ENCODE measurements around the gene SOX6. TPM values are rescaled to one million over a fixed set of nuclear protein-coding genes. Genes with fewer than 3 reads are reported as not detected.

Gene SOX6
- polyA plus RNA-seq, 1 donor (not counting 4 experiments of a cell fraction or from before 2014, with no cell fraction given): 6.0 TPM

- DNase-seq (ENCODE audit: low read depth, low spot score): no peak
- H3K9ac ChIP-seq (ENCODE audit: control insufficient read depth, extremely low read depth, insufficient read depth, low read length): no peak overlapping the region
- no peak for TF ChIP-seq CTCF (optimal IDR thresholded peaks at IDR 0.05 in 1 of 3, IDR thresholded peaks at IDR 0.05 in 1 of 3, conservative IDR thresholded peaks at IDR 0.05 in 1 of 3; ENCODE audit: extremely low read depth in 1 of 3, insufficient read depth in 2 of 3, low read length in 3 of 3)
- TF ChIP-seq EZH2 (IDR thresholded peaks at IDR 0.05; ENCODE audit: low read length): no peak
Observed at GRCh38 chr11:16032974-16033373, 323.4 kb downstream of the SOX6 start.

GRCh38 chr11:16031210-16031609 is 325.1 kb downstream of the SOX6 start:
- H3K9me1 ChIP-seq (ENCODE audit: control insufficient read depth, extremely low read depth, insufficient read depth, low read length): no peaks in the 10 kb centered on the region
- DNase-seq (ENCODE audit: low read depth, low spot score) (no peak), FAIRE-seq (no peak)
- no peak overlapping the region for H3K4me2 ChIP-seq (ENCODE audit: control insufficient read depth, extremely low read depth, insufficient read depth, low read depth, low read length)
- H4K20me1 ChIP-seq (ENCODE audit: control insufficient read depth, extremely low read depth, insufficient read depth, low read length): no peaks in the 10 kb centered on the region
- H3K36me3 ChIP-seq (ENCODE audit: control insufficient read depth in 2 of 2, extremely low read depth in 1 of 2, insufficient read depth in 2 of 2, low read length in 2 of 2): no peaks in the 10 kb centered on the region
- H3K79me2 ChIP-seq (ENCODE audit: control insufficient read depth, insufficient read depth, low read length): no peaks in the 10 kb centered on the region
- TF ChIP-seq EZH2 (IDR thresholded peaks at IDR 0.05; ENCODE audit: low read length): no peak
- no peak for TF ChIP-seq CTCF (optimal IDR thresholded peaks at IDR 0.05 in 1 of 3, IDR thresholded peaks at IDR 0.05 in 1 of 3, conservative IDR thresholded peaks at IDR 0.05 in 1 of 3; ENCODE audit: extremely low read depth in 1 of 3, insufficient read depth in 2 of 3, low read length in 3 of 3)
- H3K9me3 ChIP-seq (ENCODE audit: control insufficient read depth, low read depth, low read length): no peaks in the 10 kb centered on the region
- H3K27ac ChIP-seq (ENCODE audit: control insufficient read depth, insufficient read depth, low read length): no peak overlapping the region
- H3K4me1 ChIP-seq (ENCODE audit: control insufficient read depth, extremely low read depth, insufficient read depth, low read length): no peaks in the 10 kb centered on the region
- H3K27me3 ChIP-seq (ENCODE audit: control insufficient read depth, extremely low read depth, insufficient read depth, low read length): no peaks in the 10 kb centered on the region
- H3K9ac ChIP-seq (ENCODE audit: control insufficient read depth, extremely low read depth, insufficient read depth, low read length): no peak overlapping the region
- no peak overlapping the region for H3K4me3 ChIP-seq (ENCODE audit: control insufficient read depth in 2 of 3, extremely low read depth in 1 of 3, insufficient read depth in 2 of 3, low read depth in 1 of 3, low read length in 3 of 3)
- H2AFZ ChIP-seq (ENCODE audit: control insufficient read depth, low read length): no peak overlapping the region
- dilution Hi-C loops (cut with MboI; ENCODE audit: extremely low pct_ligation_motif_present, low sequenced_read_pairs): no loop called here

More at GRCh38 chr11:16032974-16033373, 323.4 kb downstream of the SOX6 start:
- Histone ChIP-seq H3K9me1 (ENCODE audit: control insufficient read depth, extremely low read depth, insufficient read depth, low read length) (no peaks in the 10 kb centered on the region), H3K79me2 (ENCODE audit: control insufficient read depth, insufficient read depth, low read length) (no peaks in the 10 kb centered on the region), H3K27me3 (ENCODE audit: control insufficient read depth, extremely low read depth, insufficient read depth, low read length) (no peaks in the 10 kb centered on the region), H3K27ac (ENCODE audit: control insufficient read depth, insufficient read depth, low read length) (no peak overlapping the region), H2AFZ (ENCODE audit: control insufficient read depth, low read length) (no peak overlapping the region), H3K4me1 (ENCODE audit: control insufficient read depth, extremely low read depth, insufficient read depth, low read length) (no peaks in the 10 kb centered on the region), H4K20me1 (ENCODE audit: control insufficient read depth, extremely low read depth, insufficient read depth, low read length) (no peaks in the 10 kb centered on the region), H3K4me2 (ENCODE audit: control insufficient read depth, extremely low read depth, insufficient read depth, low read depth, low read length) (no peak overlapping the region), H3K9me3 (ENCODE audit: control insufficient read depth, low read depth, low read length) (no peaks in the 10 kb centered on the region), H3K36me3 (ENCODE audit: control insufficient read depth in 2 of 2, extremely low read depth in 1 of 2, insufficient read depth in 2 of 2, low read length in 2 of 2) (no peaks in the 10 kb centered on the region), H3K4me3 (ENCODE audit: control insufficient read depth in 2 of 3, extremely low read depth in 1 of 3, insufficient read depth in 2 of 3, low read depth in 1 of 3, low read length in 3 of 3) (no peak overlapping the region)
- dilution Hi-C loops (cut with MboI; ENCODE audit: extremely low pct_ligation_motif_present, low sequenced_read_pairs): no loop called here
- FAIRE-seq: no peak

Data from keratinocyte (primary cell).